DND-41 (cell line): ENCODE measurements around the gene TFEB.

ENCODE experiments used
- ATAC-seq: fragments of 200-7000 bp; cut with Tn5 transposase; 3 replicates; pipeline ENCODE4 v1.9.1; 2021; ENCODE audit warnings: low read depth; ENCODE audit not compliant: insufficient read depth
- DNase-seq: peaks from one replicate; pipeline ENCODE4 v3.0.0-alpha.2; 2020
- H2AFZ ChIP-seq: 2 replicates; pipeline ENCODE4 v1.6.0; 2012; ENCODE audit warnings: low read depth, low read length
- H3K27ac ChIP-seq: 2 replicates; pipeline ENCODE4 v1.5.1; 2012; ENCODE audit warnings: low read length, inconsistent platforms
- H3K27me3 ChIP-seq: fragments of 200-600 bp; sonication (generic); 2 replicates; pipeline ENCODE4 v1.6.0; 2012; ENCODE audit warnings: low read length, mild to moderate bottlenecking, inconsistent platforms; ENCODE audit not compliant: insufficient read depth, poor library complexity
- H3K36me3 ChIP-seq: 2 replicates; pipeline ENCODE4 v1.5.1; 2012; ENCODE audit warnings: low read length, inconsistent platforms; ENCODE audit not compliant: insufficient read depth
- H3K4me1 ChIP-seq: 2 replicates; pipeline ENCODE4 v1.5.1; 2012; ENCODE audit warnings: mild to moderate bottlenecking, low read length; ENCODE audit not compliant: insufficient read depth
- H3K4me2 ChIP-seq: 2 replicates; pipeline ENCODE4 v1.6.0; 2012; ENCODE audit warnings: mild to moderate bottlenecking, moderate library complexity, low read length, inconsistent platforms; ENCODE audit not compliant: insufficient read depth
- H3K4me3 ChIP-seq, 2 experiments: fragments of 200-600 bp in 1 of 2; shearing (Covaris generic) in 1 of 2; 2 replicates each; pipeline ENCODE4 v1.5.1; 2012 to 2016; ENCODE audit warnings: inconsistent platforms in 2 of 2, low read length in 2 of 2, mild to moderate bottlenecking in 2 of 2, low read depth in 1 of 2, moderate library complexity in 1 of 2
- H3K79me2 ChIP-seq: 2 replicates; pipeline ENCODE4 v1.6.0; 2012; ENCODE audit warnings: low read length, inconsistent platforms; ENCODE audit not compliant: insufficient read depth
- H3K9ac ChIP-seq: 2 replicates; pipeline ENCODE4 v1.6.0; 2012; ENCODE audit warnings: low read depth, mild to moderate bottlenecking, inconsistent platforms, low read length, moderate library complexity
- H3K9me3 ChIP-seq: 2 replicates; pipeline ENCODE4 v1.5.1; 2012; ENCODE audit warnings: low read length, moderate library complexity, mild to moderate bottlenecking, inconsistent platforms; ENCODE audit not compliant: insufficient read depth, severe bottlenecking
- H4K20me1 ChIP-seq: 2 replicates; pipeline ENCODE4 v1.6.0; 2012; ENCODE audit warnings: low read length; ENCODE audit not compliant: insufficient read depth
- CTCF ChIP-seq: IDR thresholded peaks from 2 replicates; pipeline ENCODE4 v1.5.1; 2012; ENCODE audit warnings: borderline replicate concordance, low read length, moderate library complexity, mild to moderate bottlenecking; ENCODE audit not compliant: poor library complexity, severe bottlenecking; ENCODE audit errors: extremely low read depth
- EZH2 ChIP-seq: IDR thresholded peaks from 3 replicates; pipeline ENCODE4 v1.6.1; 2012; ENCODE audit warnings: borderline replicate concordance, low read depth, mild to moderate bottlenecking, moderate library complexity, low read length, inconsistent platforms; ENCODE audit not compliant: severe bottlenecking

Gene TFEB

GRCh38 chr6:41693281-41694240 is 41.8 kb downstream of the TFEB start:
- Histone ChIP-seq H3K79me2 (no peaks in the 10 kb centered on the region), H3K4me1 (no peaks in the 10 kb centered on the region), H3K9ac (no peak overlapping the region), H3K27ac (no peak overlapping the region), H3K4me3 (no peak overlapping the region), H4K20me1 (peaks cover 5% of the 10 kb centered on the region; the same call in 1 of the 2 replicates), H3K9me3 (no peaks in the 10 kb centered on the region), H3K4me2 (no peak overlapping the region), H3K27me3 (no peaks in the 10 kb centered on the region), H3K36me3 (no peaks in the 10 kb centered on the region), H2AFZ (no peak overlapping the region)
- DNase-seq (no peak), ATAC-seq (no peak)
- TF ChIP-seq EZH2 (no peak), CTCF (no peak)

- Histone ChIP-seq H3K4me1 (no peaks in the 10 kb centered on the region), H3K27ac (no peak overlapping the region), H4K20me1 (peaks cover 5% of the 10 kb centered on the region; the same call in 1 of the 2 replicates), H3K9me3 (no peaks in the 10 kb centered on the region), H2AFZ (no peak overlapping the region), H3K79me2 (no peaks in the 10 kb centered on the region), H3K4me2 (no peak overlapping the region), H3K27me3 (no peaks in the 10 kb centered on the region), H3K4me3 (no peak overlapping the region), H3K9ac (no peak overlapping the region), H3K36me3 (0 out of 2 replicates have a peak, but pooled peaks cover 3% of the 10 kb centered on the region)
- TF ChIP-seq CTCF (no peak), EZH2 (no peak)
- DNase-seq = no peak
- no peak for ATAC-seq
These were observed 42.7 kb downstream of the TFEB start for GRCh38 chr6:41692730-41693129.

- TF ChIP-seq EZH2 (no peak), CTCF (no peak)
- Histone ChIP-seq H2AFZ (no peak overlapping the region), H3K4me1 (no peaks in the 10 kb centered on the region), H4K20me1 (peaks cover 5% of the 10 kb centered on the region; the same call in 1 of the 2 replicates), H3K9ac (no peak overlapping the region), H3K4me3 (no peak overlapping the region), H3K27ac (no peak overlapping the region), H3K36me3 (0 out of 2 replicates have a peak, but pooled peaks cover 3% of the 10 kb centered on the region), H3K9me3 (no peaks in the 10 kb centered on the region), H3K4me2 (no peak overlapping the region), H3K79me2 (no peaks in the 10 kb centered on the region), H3K27me3 (no peaks in the 10 kb centered on the region)
- ATAC-seq = no peak
- no peak for DNase-seq
These were observed 43.2 kb downstream of the TFEB start for GRCh38 chr6:41692080-41692675.
